HS-5 (cell line): ENCODE results near the gene PTPRJ.

Experiments
- DNase-seq: peaks from one replicate; pipeline ENCODE4 v3.0.0-alpha.2; 2012; ENCODE audit warnings: low read depth

The PTPRJ gene

GRCh38 chr11:47997063-47998053, 17.0 kb downstream of the PTPRJ start:
- DNase-seq = no peak

- no peak for DNase-seq
These were observed 18.0 kb downstream of the PTPRJ start for GRCh38 chr11:47998345-47998732.

GRCh38 chr11:47998733-47999359, 18.5 kb downstream of the PTPRJ start:
- no peak for DNase-seq

GRCh38 chr11:48000432-48000831, 20.1 kb downstream of the PTPRJ start:
- DNase-seq = no peak

- no peak for DNase-seq
These were observed 21.2 kb downstream of the PTPRJ start for GRCh38 chr11:48001438-48002021.

- no peak for DNase-seq
These were observed 22.2 kb downstream of the PTPRJ start for GRCh38 chr11:48002561-48002960.

GRCh38 chr11:48003926-48004325, 23.6 kb downstream of the PTPRJ start:
- no peak for DNase-seq

GRCh38 chr11:48004456-48004855, 24.1 kb downstream of the PTPRJ start:
- DNase-seq = no peak

GRCh38 chr11:48005136-48005535, 24.8 kb downstream of the PTPRJ start:
- no peak for DNase-seq

GRCh38 chr11:48005831-48006270, 25.5 kb downstream of the PTPRJ start:
- DNase-seq = no peak

- DNase-seq = peak; percentile 46
These were observed 26.1 kb downstream of the PTPRJ start for GRCh38 chr11:48006301-48006992.

- DNase-seq = no peak
These were observed 27.3 kb downstream of the PTPRJ start for GRCh38 chr11:48007677-48008076.

- no peak for DNase-seq
These were observed 28.6 kb downstream of the PTPRJ start for GRCh38 chr11:48008951-48009270.

- no peak for DNase-seq
These were observed 30.9 kb downstream of the PTPRJ start for GRCh38 chr11:48011102-48011797.

GRCh38 chr11:48011798-48012391, 31.5 kb downstream of the PTPRJ start:
- DNase-seq = no peak

- no peak for DNase-seq
These were observed 33.0 kb downstream of the PTPRJ start for GRCh38 chr11:48013269-48013901.

- DNase-seq = no peak
These were observed 34.6 kb downstream of the PTPRJ start for GRCh38 chr11:48014917-48015316.

- no peak for DNase-seq
These were observed 36.9 kb downstream of the PTPRJ start for GRCh38 chr11:48017105-48017830.

- no peak for DNase-seq
These were observed 37.6 kb downstream of the PTPRJ start for GRCh38 chr11:48017831-48018527.
